Measurements from ENCODE around the gene FMOD.

FMOD gene

GRCh38 chr1:203335503-203335902, 15.4 kb downstream of the FMOD start:
- H3K9me3 ChIP-seq (ENCODE audit: insufficient read depth, low read length) = no peaks in the 10 kb centered on the region
- H3K4me1 ChIP-seq (ENCODE audit: insufficient read depth, insufficient read length) = peaks cover 2% of the 10 kb centered on the region
- DNase-seq (ENCODE audit: low read depth, low spot score) = no peak
- peaks cover 3% of the 10 kb centered on the region for H3K27me3 ChIP-seq (ENCODE audit: insufficient read depth, insufficient read length)
- H3K36me3 ChIP-seq (ENCODE audit: insufficient read depth, insufficient read length, low read length) = no peaks in the 10 kb centered on the region
- H3K4me3 ChIP-seq (ENCODE audit: insufficient read length, low read depth) = no peak overlapping the region
- TF ChIP-seq ZNF274 (IDR thresholded peaks at IDR 0.05; ENCODE audit: low read depth, low read length) = no peak
- no peak for TF ChIP-seq SUZ12 (IDR thresholded peaks at IDR 0.05; ENCODE audit: extremely low read depth, insufficient read depth, insufficient read length)
- TF ChIP-seq YY1 (IDR thresholded peaks at IDR 0.05; ENCODE audit: insufficient read depth, insufficient read length) = no peak
- H3K9ac ChIP-seq (ENCODE audit: insufficient read length, low read depth) = no peak overlapping the region

- Histone ChIP-seq H3K9me3 (ENCODE audit: insufficient read depth, low read length) (no peaks in the 10 kb centered on the region), H3K36me3 (ENCODE audit: insufficient read depth, insufficient read length, low read length) (no peaks in the 10 kb centered on the region), H3K9ac (ENCODE audit: insufficient read length, low read depth) (no peak overlapping the region), H3K4me1 (ENCODE audit: insufficient read depth, insufficient read length) (peaks cover 17% of the 10 kb centered on the region), H3K27me3 (ENCODE audit: insufficient read depth, insufficient read length) (peaks cover 8% of the 10 kb centered on the region), H3K4me3 (ENCODE audit: insufficient read length, low read depth) (no peak overlapping the region)
- TF ChIP-seq YY1 (IDR thresholded peaks at IDR 0.05; ENCODE audit: insufficient read depth, insufficient read length) = no peak
- TF ChIP-seq SUZ12 (IDR thresholded peaks at IDR 0.05; ENCODE audit: extremely low read depth, insufficient read depth, insufficient read length) = no peak
- TF ChIP-seq ZNF274 (IDR thresholded peaks at IDR 0.05; ENCODE audit: low read depth, low read length) = no peak
- DNase-seq (ENCODE audit: low read depth, low spot score) = no peak
Measured at GRCh38 chr1:203331224-203331623, 19.7 kb downstream of the FMOD start.

GRCh38 chr1:203328714-203329122, 22.2 kb downstream of the FMOD start:
- Histone ChIP-seq H3K9me3 (ENCODE audit: insufficient read depth, low read length) (no peaks in the 10 kb centered on the region), H3K4me1 (ENCODE audit: insufficient read depth, insufficient read length) (peaks cover 30% of the 10 kb centered on the region), H3K9ac (ENCODE audit: insufficient read length, low read depth) (no peak overlapping the region), H3K4me3 (ENCODE audit: insufficient read length, low read depth) (no peak overlapping the region), H3K27me3 (ENCODE audit: insufficient read depth, insufficient read length) (peaks cover 19% of the 10 kb centered on the region), H3K36me3 (ENCODE audit: insufficient read depth, insufficient read length, low read length) (no peaks in the 10 kb centered on the region)
- no peak for TF ChIP-seq ZNF274 (IDR thresholded peaks at IDR 0.05; ENCODE audit: low read depth, low read length)
- no peak for TF ChIP-seq SUZ12 (IDR thresholded peaks at IDR 0.05; ENCODE audit: extremely low read depth, insufficient read depth, insufficient read length)
- TF ChIP-seq YY1 (IDR thresholded peaks at IDR 0.05; ENCODE audit: insufficient read depth, insufficient read length) = no peak
- DNase-seq (ENCODE audit: low read depth, low spot score) = no peak

- peak overlapping the region; percentile 22 for H3K4me3 ChIP-seq (ENCODE audit: insufficient read length, low read depth)
- H3K27me3 ChIP-seq (ENCODE audit: insufficient read depth, insufficient read length) = peaks cover 27% of the 10 kb centered on the region
- no peak for DNase-seq (ENCODE audit: low read depth, low spot score)
- peak overlapping the region; percentile 73 for H3K9ac ChIP-seq (ENCODE audit: insufficient read length, low read depth)
- TF ChIP-seq ZNF274 (IDR thresholded peaks at IDR 0.05; ENCODE audit: low read depth, low read length) (no peak), YY1 (IDR thresholded peaks at IDR 0.05; ENCODE audit: insufficient read depth, insufficient read length) (no peak), SUZ12 (IDR thresholded peaks at IDR 0.05; ENCODE audit: extremely low read depth, insufficient read depth, insufficient read length) (no peak)
- peaks cover 30% of the 10 kb centered on the region for H3K4me1 ChIP-seq (ENCODE audit: insufficient read depth, insufficient read length)
- no peaks in the 10 kb centered on the region for H3K9me3 ChIP-seq (ENCODE audit: insufficient read depth, low read length)
- no peaks in the 10 kb centered on the region for H3K36me3 ChIP-seq (ENCODE audit: insufficient read depth, insufficient read length, low read length)
Measured at GRCh38 chr1:203327684-203328457, 23.1 kb downstream of the FMOD start.

- DNase-seq (ENCODE audit: low read depth, low spot score) = peak; percentile 96
- no peak for TF ChIP-seq SUZ12 (IDR thresholded peaks at IDR 0.05; ENCODE audit: extremely low read depth, insufficient read depth, insufficient read length)
- no peak for TF ChIP-seq YY1 (IDR thresholded peaks at IDR 0.05; ENCODE audit: insufficient read depth, insufficient read length)
- no peak for TF ChIP-seq ZNF274 (IDR thresholded peaks at IDR 0.05; ENCODE audit: low read depth, low read length)
- no peaks in the 10 kb centered on the region for H3K36me3 ChIP-seq (ENCODE audit: insufficient read depth, insufficient read length, low read length)
- H3K27me3 ChIP-seq (ENCODE audit: insufficient read depth, insufficient read length) = peaks cover 32% of the 10 kb centered on the region
- H3K4me1 ChIP-seq (ENCODE audit: insufficient read depth, insufficient read length) = peaks cover 30% of the 10 kb centered on the region
- H3K9ac ChIP-seq (ENCODE audit: insufficient read length, low read depth) = peak overlapping the region; percentile 86
- H3K9me3 ChIP-seq (ENCODE audit: insufficient read depth, low read length) = no peaks in the 10 kb centered on the region
- H3K4me3 ChIP-seq (ENCODE audit: insufficient read length, low read depth) = peak overlapping the region; percentile 52
Measured at GRCh38 chr1:203326830-203327683, 23.9 kb downstream of the FMOD start.

- H3K27me3 ChIP-seq (ENCODE audit: insufficient read depth, insufficient read length) = peaks cover 32% of the 10 kb centered on the region
- no peaks in the 10 kb centered on the region for H3K9me3 ChIP-seq (ENCODE audit: insufficient read depth, low read length)
- peaks cover 35% of the 10 kb centered on the region for H3K4me1 ChIP-seq (ENCODE audit: insufficient read depth, insufficient read length)
- TF ChIP-seq ZNF274 (IDR thresholded peaks at IDR 0.05; ENCODE audit: low read depth, low read length) (no peak), YY1 (IDR thresholded peaks at IDR 0.05; ENCODE audit: insufficient read depth, insufficient read length) (no peak), SUZ12 (IDR thresholded peaks at IDR 0.05; ENCODE audit: extremely low read depth, insufficient read depth, insufficient read length) (no peak)
- no peak overlapping the region for H3K4me3 ChIP-seq (ENCODE audit: insufficient read length, low read depth)
- H3K9ac ChIP-seq (ENCODE audit: insufficient read length, low read depth) = no peak overlapping the region
- no peaks in the 10 kb centered on the region for H3K36me3 ChIP-seq (ENCODE audit: insufficient read depth, insufficient read length, low read length)
- no peak for DNase-seq (ENCODE audit: low read depth, low spot score)
Measured at GRCh38 chr1:203325418-203326091, 25.4 kb downstream of the FMOD start.
